ENCODE measurements around the gene WNT2B.

Gene WNT2B

GRCh38 chr1:112507336-112507735, 1.4 kb upstream of the WNT2B start:
- TF ChIP-seq CTCF (IDR thresholded peaks at IDR 0.05; ENCODE audit: low read depth, low read length, missing control alignments): no peak
- no peak overlapping the region for H3K4me3 ChIP-seq (replicated peaks; ENCODE audit: low read depth, low read length)
- DNase-seq (ENCODE audit: extremely low read depth, low read depth): no peak

- peak overlapping the region; percentile 42 for H3K4me3 ChIP-seq (replicated peaks; ENCODE audit: low read depth, low read length)
- no peak for TF ChIP-seq CTCF (IDR thresholded peaks at IDR 0.05; ENCODE audit: low read depth, low read length, missing control alignments)
- DNase-seq (ENCODE audit: extremely low read depth, low read depth): no peak
Observed at GRCh38 chr1:112507921-112508277, 866 bp upstream of the WNT2B start.

- peak overlapping the region; percentile 42 for H3K4me3 ChIP-seq (replicated peaks; ENCODE audit: low read depth, low read length)
- no peak for TF ChIP-seq CTCF (IDR thresholded peaks at IDR 0.05; ENCODE audit: low read depth, low read length, missing control alignments)
- DNase-seq (ENCODE audit: extremely low read depth, low read depth): no peak
Observed at GRCh38 chr1:112509005-112509659, 367 bp downstream of the WNT2B start.

- DNase-seq (ENCODE audit: extremely low read depth, low read depth): no peak
- H3K4me3 ChIP-seq (replicated peaks; ENCODE audit: low read depth, low read length): no peak overlapping the region
- no peak for TF ChIP-seq CTCF (IDR thresholded peaks at IDR 0.05; ENCODE audit: low read depth, low read length, missing control alignments)
Observed at GRCh38 chr1:112509660-112510178, 954 bp downstream of the WNT2B start.

- DNase-seq (ENCODE audit: extremely low read depth, low read depth): no peak
- no peak overlapping the region for H3K4me3 ChIP-seq (replicated peaks; ENCODE audit: low read depth, low read length)
- no peak for TF ChIP-seq CTCF (IDR thresholded peaks at IDR 0.05; ENCODE audit: low read depth, low read length, missing control alignments)
Observed at GRCh38 chr1:112510340-112510739, 1.6 kb downstream of the WNT2B start.

GRCh38 chr1:112511897-112512296, 3.1 kb downstream of the WNT2B start:
- DNase-seq (ENCODE audit: extremely low read depth, low read depth): no peak
- H3K4me3 ChIP-seq (replicated peaks; ENCODE audit: low read depth, low read length): no peak overlapping the region
- TF ChIP-seq CTCF (IDR thresholded peaks at IDR 0.05; ENCODE audit: low read depth, low read length, missing control alignments): no peak
